ENCODE results near the gene AMMECR1. TPM values are rescaled to one million over a fixed set of nuclear protein-coding genes. Genes with fewer than 3 reads are reported as not detected.

AMMECR1 gene
- total and polyA plus RNA-seq, 2 of the 13 experiments (the other 11 are each of a cell fraction or from before 2014, with no cell fraction given) = 3.1 to 7.5 TPM

DNA sequence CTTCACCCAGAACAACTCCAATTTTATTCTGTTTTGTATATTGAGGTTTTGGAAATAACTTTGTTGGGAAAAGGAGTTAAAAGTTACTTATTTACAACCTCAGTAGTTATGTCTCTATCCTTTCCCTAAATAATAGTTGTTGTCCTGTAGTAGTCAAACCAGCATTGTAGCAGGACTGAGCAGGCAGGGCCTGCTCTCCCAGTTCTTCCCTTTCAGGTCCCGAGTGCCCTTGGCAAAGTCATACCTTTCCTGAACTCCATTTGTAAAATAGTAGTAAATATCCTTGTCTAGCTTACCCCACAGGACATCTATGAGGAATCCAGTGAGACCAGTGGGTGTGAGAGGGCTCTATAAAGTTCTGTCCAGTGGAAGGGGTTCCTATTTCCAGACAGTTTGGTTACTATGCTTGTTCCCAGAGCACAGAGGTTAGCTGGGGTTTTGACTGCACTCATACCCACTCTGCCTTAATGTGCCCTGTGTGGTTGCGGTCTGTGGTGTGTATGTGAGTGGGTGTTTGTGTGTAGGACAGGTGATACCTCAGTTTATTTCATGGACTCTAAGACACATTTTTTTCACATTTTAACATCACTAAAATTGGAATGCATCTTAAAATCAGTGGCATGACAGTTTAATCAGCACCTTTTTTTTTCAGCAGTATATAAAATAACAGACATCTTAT, 136.3 kb downstream of the AMMECR1 start:
- no peak for ATAC-seq
- Histone ChIP-seq H4K20me1 (ENCODE audit: insufficient read depth, low read length) (no peaks in the 10 kb centered on the region), H3K4me1 (ENCODE audit: insufficient read depth, low read length) (no peaks in the 10 kb centered on the region), H3K79me2 (ENCODE audit: insufficient read depth, low read length) (no peaks in the 10 kb centered on the region), H3K36me3 (replicated peaks in 1 of 2; ENCODE audit: control insufficient read depth in 1 of 2, insufficient read depth in 2 of 2, low read length in 2 of 2) (no peaks in the 10 kb centered on the region), H3K9ac (ENCODE audit: insufficient read depth, low read depth, low read length) (no peak overlapping the region), H3K27ac (ENCODE audit: extremely low read length, insufficient read depth, low read length) (no peak overlapping the region), H3K9me3 (ENCODE audit: low read length) (no peaks in the 10 kb centered on the region), H3K4me3 (replicated peaks in 1 of 3; ENCODE audit: insufficient read depth in 1 of 3, low read depth in 2 of 3, low read length in 3 of 3) (no peak overlapping the region), H3K4me2 (ENCODE audit: low read depth, low read length) (no peak overlapping the region), H3K27me3 (ENCODE audit: control insufficient read depth in 1 of 2, insufficient read depth in 2 of 2, low read length in 2 of 2) (no peaks in the 10 kb centered on the region), H2AFZ (ENCODE audit: low read length) (no peak overlapping the region)
- FAIRE-seq = no peak
- DNase-seq (ENCODE audit: low spot score) = no peak
- ChIA-PET POLR2A (no interaction called here), CTCF (ENCODE audit: low intra/inter-chr PET ratio, low total read pairs) (no interaction called here)
- no TSS peak for BruUV-seq (replicated peaks)
- intact Hi-C loops (cut with micrococcal nuclease; ENCODE audit: unreplicated experiment) = no loop called here
- in situ Hi-C loops (cut with HindIII; ENCODE audit: extremely low pct_ligation_motif_present, low pct_unique_long_range_greater_than_20kb) = no loop called here
- TF ChIP-seq ZNF205 (CRISPR knock-in tag; IDR thresholded peaks at IDR 0.05) (no peak), ZNF768 (CRISPR knock-in tag; IDR thresholded peaks at IDR 0.05) (no peak), XBP1 (CRISPR knock-in tag; IDR thresholded peaks at IDR 0.05) (no peak), ZNF17 (CRISPR knock-in tag; IDR thresholded peaks at IDR 0.05) (no peak), KMT2B (CRISPR knock-in tag; IDR thresholded peaks at IDR 0.05) (no peak)
- TF ChIP-seq, protein P1, sequence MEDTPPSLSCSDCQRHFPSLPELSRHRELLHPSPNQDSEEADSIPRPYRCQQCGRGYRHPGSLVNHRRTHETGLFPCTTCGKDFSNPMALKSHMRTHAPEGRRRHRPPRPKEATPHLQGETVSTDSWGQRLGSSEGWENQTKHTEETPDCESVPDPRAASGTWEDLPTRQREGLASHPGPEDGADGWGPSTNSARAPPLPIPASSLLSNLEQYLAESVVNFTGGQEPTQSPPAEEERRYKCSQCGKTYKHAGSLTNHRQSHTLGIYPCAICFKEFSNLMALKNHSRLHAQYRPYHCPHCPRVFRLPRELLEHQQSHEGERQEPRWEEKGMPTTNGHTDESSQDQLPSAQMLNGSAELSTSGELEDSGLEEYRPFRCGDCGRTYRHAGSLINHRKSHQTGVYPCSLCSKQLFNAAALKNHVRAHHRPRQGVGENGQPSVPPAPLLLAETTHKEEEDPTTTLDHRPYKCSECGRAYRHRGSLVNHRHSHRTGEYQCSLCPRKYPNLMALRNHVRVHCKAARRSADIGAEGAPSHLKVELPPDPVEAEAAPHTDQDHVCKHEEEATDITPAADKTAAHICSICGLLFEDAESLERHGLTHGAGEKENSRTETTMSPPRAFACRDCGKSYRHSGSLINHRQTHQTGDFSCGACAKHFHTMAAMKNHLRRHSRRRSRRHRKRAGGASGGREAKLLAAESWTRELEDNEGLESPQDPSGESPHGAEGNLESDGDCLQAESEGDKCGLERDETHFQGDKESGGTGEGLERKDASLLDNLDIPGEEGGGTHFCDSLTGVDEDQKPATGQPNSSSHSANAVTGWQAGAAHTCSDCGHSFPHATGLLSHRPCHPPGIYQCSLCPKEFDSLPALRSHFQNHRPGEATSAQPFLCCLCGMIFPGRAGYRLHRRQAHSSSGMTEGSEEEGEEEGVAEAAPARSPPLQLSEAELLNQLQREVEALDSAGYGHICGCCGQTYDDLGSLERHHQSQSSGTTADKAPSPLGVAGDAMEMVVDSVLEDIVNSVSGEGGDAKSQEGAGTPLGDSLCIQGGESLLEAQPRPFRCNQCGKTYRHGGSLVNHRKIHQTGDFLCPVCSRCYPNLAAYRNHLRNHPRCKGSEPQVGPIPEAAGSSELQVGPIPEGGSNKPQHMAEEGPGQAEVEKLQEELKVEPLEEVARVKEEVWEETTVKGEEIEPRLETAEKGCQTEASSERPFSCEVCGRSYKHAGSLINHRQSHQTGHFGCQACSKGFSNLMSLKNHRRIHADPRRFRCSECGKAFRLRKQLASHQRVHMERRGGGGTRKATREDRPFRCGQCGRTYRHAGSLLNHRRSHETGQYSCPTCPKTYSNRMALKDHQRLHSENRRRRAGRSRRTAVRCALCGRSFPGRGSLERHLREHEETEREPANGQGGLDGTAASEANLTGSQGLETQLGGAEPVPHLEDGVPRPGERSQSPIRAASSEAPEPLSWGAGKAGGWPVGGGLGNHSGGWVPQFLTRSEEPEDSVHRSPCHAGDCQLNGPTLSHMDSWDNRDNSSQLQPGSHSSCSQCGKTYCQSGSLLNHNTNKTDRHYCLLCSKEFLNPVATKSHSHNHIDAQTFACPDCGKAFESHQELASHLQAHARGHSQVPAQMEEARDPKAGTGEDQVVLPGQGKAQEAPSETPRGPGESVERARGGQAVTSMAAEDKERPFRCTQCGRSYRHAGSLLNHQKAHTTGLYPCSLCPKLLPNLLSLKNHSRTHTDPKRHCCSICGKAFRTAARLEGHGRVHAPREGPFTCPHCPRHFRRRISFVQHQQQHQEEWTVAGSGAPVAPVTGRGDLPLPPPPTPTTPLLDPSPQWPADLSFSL (CRISPR knock-in tag; IDR thresholded peaks at IDR 0.05) = no peak
- TF ChIP-seq, protein P2, sequence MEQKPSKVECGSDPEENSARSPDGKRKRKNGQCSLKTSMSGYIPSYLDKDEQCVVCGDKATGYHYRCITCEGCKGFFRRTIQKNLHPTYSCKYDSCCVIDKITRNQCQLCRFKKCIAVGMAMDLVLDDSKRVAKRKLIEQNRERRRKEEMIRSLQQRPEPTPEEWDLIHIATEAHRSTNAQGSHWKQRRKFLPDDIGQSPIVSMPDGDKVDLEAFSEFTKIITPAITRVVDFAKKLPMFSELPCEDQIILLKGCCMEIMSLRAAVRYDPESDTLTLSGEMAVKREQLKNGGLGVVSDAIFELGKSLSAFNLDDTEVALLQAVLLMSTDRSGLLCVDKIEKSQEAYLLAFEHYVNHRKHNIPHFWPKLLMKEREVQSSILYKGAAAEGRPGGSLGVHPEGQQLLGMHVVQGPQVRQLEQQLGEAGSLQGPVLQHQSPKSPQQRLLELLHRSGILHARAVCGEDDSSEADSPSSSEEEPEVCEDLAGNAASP (CRISPR knock-in tag; IDR thresholded peaks at IDR 0.05; ENCODE audit: borderline replicate concordance) = no peak
- no CpG with 5 or more reads among the region's 2 CpGs for WGBS (ENCODE audit: low lambda C conversion rate)

Measured in HepG2 (cell line).